Measurements from ENCODE around the gene NAIF1. TPM values are rescaled to one million over a fixed set of nuclear protein-coding genes. Genes with fewer than 3 reads are reported as not detected.
"Not testable (repeated sequence)": the region's sequence is repeated elsewhere in the genome, so short reads cannot be mapped to it uniquely, and the experiment has no call there.

The NAIF1 gene
- polyA plus RNA-seq, 1 donor from 2014 or later: 9.9 TPM

DNA sequence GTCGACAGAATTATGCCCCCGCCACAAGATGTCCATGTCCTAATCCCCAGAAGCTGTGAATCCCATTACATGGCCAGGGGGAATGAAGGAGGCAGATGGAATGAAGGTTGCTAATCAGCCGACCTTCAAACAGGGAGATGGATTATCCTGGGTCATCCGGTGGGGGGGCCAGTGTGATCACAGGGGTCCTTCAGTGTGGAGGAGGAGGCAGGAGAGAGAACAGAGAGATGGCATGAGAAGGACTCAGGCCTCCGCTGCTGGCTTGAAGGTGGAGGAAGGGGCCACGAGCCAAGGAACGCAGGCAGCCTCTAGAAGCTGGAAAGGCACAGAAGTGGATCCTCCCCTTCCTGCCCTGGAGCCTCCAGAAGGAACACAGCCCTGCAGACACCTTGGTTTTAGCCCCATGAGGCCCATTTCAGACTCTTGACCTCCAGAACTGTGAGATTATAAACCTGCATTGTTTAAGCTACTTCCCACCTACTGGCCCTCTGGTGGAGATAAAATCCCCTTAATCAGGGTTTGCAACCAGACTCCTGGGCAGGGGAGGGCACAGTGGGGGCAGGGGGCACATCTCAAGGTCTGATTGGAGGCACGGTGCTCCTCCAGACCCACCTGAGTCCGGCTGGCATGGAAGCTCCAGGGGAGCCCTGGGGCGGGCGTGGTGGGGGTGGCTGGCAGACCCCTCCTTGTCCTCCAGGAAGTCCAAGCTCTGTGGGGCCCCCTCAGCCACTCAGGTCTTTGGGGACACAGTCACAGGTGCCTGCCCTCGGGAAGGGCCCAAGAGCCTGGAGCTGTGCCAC, 46.6 kb upstream of the NAIF1 start:
- Histone ChIP-seq H3K9me2 (ENCODE audit: insufficient read depth, low read length) (no peaks in the 10 kb centered on the region), H4K20me1 (ENCODE audit: insufficient read depth) (no peaks in the 10 kb centered on the region), H3K79me2 (replicated peaks; ENCODE audit: insufficient read depth, low read length) (no peaks in the 10 kb centered on the region), H3K36me3 (ENCODE audit: insufficient read depth, low read length) (no peaks in the 10 kb centered on the region), H3K9me3 (ENCODE audit: low read length) (no peaks in the 10 kb centered on the region), H2AFZ (ENCODE audit: low read depth, low read length) (no peak overlapping the region), H3K9ac (ENCODE audit: low read length) (no peak overlapping the region), H3F3A (ENCODE audit: insufficient read depth, low read length, poor library complexity, severe bottlenecking) (no peaks in the 10 kb centered on the region), H3K4me2 (ENCODE audit: low read length) (no peak overlapping the region), H3K27ac (ENCODE audit: low read length) (no peak overlapping the region), H3K27me3 (ENCODE audit: insufficient read depth, low read depth, low read length) (no peaks in the 10 kb centered on the region), H3K4me3 (ENCODE audit: low read length) (no peak overlapping the region)
- TF ChIP-seq POLR2AphosphoS5 (IDR thresholded peaks at IDR 0.05) (no peak), MXI1 (conservative IDR thresholded peaks at IDR 0.05; ENCODE audit: poor library complexity, severe bottlenecking) (no peak), EZH2 (IDR thresholded peaks at IDR 0.05; ENCODE audit: borderline replicate concordance, insufficient read depth, low read length, poor library complexity, severe bottlenecking) (no peak), SMC3 (conservative IDR thresholded peaks at IDR 0.05; ENCODE audit: poor library complexity) (no peak), EP300 (conservative IDR thresholded peaks at IDR 0.05; ENCODE audit: poor library complexity, severe bottlenecking) (no peak), RAD21 (conservative IDR thresholded peaks at IDR 0.05) (no peak), TAF1 (IDR thresholded peaks at IDR 0.05; ENCODE audit: low read depth) (no peak)
- TF ChIP-seq, protein P1, sequence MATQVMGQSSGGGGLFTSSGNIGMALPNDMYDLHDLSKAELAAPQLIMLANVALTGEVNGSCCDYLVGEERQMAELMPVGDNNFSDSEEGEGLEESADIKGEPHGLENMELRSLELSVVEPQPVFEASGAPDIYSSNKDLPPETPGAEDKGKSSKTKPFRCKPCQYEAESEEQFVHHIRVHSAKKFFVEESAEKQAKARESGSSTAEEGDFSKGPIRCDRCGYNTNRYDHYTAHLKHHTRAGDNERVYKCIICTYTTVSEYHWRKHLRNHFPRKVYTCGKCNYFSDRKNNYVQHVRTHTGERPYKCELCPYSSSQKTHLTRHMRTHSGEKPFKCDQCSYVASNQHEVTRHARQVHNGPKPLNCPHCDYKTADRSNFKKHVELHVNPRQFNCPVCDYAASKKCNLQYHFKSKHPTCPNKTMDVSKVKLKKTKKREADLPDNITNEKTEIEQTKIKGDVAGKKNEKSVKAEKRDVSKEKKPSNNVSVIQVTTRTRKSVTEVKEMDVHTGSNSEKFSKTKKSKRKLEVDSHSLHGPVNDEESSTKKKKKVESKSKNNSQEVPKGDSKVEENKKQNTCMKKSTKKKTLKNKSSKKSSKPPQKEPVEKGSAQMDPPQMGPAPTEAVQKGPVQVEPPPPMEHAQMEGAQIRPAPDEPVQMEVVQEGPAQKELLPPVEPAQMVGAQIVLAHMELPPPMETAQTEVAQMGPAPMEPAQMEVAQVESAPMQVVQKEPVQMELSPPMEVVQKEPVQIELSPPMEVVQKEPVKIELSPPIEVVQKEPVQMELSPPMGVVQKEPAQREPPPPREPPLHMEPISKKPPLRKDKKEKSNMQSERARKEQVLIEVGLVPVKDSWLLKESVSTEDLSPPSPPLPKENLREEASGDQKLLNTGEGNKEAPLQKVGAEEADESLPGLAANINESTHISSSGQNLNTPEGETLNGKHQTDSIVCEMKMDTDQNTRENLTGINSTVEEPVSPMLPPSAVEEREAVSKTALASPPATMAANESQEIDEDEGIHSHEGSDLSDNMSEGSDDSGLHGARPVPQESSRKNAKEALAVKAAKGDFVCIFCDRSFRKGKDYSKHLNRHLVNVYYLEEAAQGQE (IDR thresholded peaks at IDR 0.05; ENCODE audit: borderline replicate concordance): no peak
- TF ChIP-seq, protein P2, sequence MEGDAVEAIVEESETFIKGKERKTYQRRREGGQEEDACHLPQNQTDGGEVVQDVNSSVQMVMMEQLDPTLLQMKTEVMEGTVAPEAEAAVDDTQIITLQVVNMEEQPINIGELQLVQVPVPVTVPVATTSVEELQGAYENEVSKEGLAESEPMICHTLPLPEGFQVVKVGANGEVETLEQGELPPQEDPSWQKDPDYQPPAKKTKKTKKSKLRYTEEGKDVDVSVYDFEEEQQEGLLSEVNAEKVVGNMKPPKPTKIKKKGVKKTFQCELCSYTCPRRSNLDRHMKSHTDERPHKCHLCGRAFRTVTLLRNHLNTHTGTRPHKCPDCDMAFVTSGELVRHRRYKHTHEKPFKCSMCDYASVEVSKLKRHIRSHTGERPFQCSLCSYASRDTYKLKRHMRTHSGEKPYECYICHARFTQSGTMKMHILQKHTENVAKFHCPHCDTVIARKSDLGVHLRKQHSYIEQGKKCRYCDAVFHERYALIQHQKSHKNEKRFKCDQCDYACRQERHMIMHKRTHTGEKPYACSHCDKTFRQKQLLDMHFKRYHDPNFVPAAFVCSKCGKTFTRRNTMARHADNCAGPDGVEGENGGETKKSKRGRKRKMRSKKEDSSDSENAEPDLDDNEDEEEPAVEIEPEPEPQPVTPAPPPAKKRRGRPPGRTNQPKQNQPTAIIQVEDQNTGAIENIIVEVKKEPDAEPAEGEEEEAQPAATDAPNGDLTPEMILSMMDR (IDR thresholded peaks at IDR 0.05; ENCODE audit: poor library complexity, severe bottlenecking): no peak

DNA sequence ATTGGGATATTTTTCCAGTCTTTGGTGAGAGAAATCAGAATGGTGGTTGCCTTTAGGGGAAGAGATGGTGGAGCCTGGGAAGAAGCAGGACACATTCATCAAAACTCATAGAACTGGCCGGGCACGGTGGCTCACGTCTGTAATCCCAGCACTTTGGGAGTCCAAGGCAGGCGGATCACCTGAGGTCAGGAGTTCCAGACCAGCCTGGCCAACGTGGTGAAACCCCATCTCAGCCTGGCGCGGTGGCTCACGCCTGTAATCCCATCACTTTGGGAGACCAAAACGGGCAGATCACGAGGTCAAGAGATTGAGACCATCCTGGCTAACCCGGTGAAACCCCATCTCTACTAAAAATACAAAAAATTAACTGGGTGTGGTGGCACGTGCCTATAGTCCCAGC, 44.6 kb upstream of the NAIF1 start:
- not testable (repeated sequence) for H3K4me2 ChIP-seq (ENCODE audit: low read length); H3K36me3 ChIP-seq (ENCODE audit: insufficient read depth, low read length); H3K27me3 ChIP-seq (ENCODE audit: insufficient read depth, low read depth, low read length); H3K4me3 ChIP-seq (ENCODE audit: low read length); H3K9me3 ChIP-seq (ENCODE audit: low read length); H3K9me2 ChIP-seq (ENCODE audit: insufficient read depth, low read length); H4K20me1 ChIP-seq (ENCODE audit: insufficient read depth); H3F3A ChIP-seq (ENCODE audit: insufficient read depth, low read length, poor library complexity, severe bottlenecking); H3K79me2 ChIP-seq (replicated peaks; ENCODE audit: insufficient read depth, low read length); H2AFZ ChIP-seq (ENCODE audit: low read depth, low read length); H3K27ac ChIP-seq (ENCODE audit: low read length); H3K9ac ChIP-seq (ENCODE audit: low read length)
